ENCODE measurements around the gene TMEM260. TPM values are rescaled to one million over a fixed set of nuclear protein-coding genes. Genes with fewer than 3 reads are reported as not detected.

Gene TMEM260
- total and polyA plus RNA-seq, 12 donors = 9.1 to 26.6 (median 18.2) TPM

DNA sequence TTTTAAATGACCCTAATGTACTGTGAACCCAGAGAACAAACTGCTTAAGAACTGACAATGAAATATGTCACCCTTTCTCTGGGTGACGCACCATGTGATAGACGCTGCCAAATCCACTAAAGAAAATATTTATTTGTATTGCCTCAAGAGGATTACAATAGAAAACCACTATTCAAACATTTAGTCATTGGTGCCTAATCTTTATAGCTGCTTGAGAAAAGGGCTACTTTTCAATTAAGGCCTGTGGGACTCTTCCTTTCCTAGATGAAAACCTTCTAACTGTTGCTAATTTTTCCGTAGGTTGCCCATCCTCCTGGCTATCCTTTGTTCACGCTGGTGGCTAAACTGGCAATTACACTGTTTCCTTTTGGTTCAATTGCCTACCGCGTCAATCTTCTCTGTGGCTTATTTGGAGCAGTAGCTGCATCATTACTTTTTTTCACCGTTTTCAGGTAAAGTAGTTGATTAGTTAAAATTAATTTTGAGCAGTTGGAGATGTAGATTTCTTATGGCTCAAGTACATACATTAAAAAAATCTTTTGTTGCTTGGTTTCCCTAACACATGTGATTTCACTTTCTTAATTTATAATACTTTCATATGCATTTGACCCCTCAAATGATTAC lies 6.0 kb downstream of the TMEM260 start:
- 76 to 93% (median 82%) methylated on average over 7 of the region's 7 CpGs for WGBS, 4 donors
- DNase-seq = no peak
- no peak overlapping the region for H3K27ac ChIP-seq
- TF ChIP-seq, protein P1, sequence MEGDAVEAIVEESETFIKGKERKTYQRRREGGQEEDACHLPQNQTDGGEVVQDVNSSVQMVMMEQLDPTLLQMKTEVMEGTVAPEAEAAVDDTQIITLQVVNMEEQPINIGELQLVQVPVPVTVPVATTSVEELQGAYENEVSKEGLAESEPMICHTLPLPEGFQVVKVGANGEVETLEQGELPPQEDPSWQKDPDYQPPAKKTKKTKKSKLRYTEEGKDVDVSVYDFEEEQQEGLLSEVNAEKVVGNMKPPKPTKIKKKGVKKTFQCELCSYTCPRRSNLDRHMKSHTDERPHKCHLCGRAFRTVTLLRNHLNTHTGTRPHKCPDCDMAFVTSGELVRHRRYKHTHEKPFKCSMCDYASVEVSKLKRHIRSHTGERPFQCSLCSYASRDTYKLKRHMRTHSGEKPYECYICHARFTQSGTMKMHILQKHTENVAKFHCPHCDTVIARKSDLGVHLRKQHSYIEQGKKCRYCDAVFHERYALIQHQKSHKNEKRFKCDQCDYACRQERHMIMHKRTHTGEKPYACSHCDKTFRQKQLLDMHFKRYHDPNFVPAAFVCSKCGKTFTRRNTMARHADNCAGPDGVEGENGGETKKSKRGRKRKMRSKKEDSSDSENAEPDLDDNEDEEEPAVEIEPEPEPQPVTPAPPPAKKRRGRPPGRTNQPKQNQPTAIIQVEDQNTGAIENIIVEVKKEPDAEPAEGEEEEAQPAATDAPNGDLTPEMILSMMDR (IDR thresholded peaks at IDR 0.05) = no peak
- no peak for TF ChIP-seq POLR2A (IDR thresholded peaks at IDR 0.05)
- no peaks in the 10 kb centered on the region for H3K9me3 ChIP-seq (replicated peaks in 1 of 3)
- intact Hi-C loops (cut with DNase I) = no loop called here
- H3K36me3 ChIP-seq (replicated peaks in 1 of 2) = no peaks in the 10 kb centered on the region
- no peak overlapping the region for H3K4me3 ChIP-seq
- H3K4me1 ChIP-seq (replicated peaks in 1 of 2) = peaks cover 6 to 38% of the 10 kb centered on the region in 2 donors
- no peaks in the 10 kb centered on the region for H3K27me3 ChIP-seq

DNA sequence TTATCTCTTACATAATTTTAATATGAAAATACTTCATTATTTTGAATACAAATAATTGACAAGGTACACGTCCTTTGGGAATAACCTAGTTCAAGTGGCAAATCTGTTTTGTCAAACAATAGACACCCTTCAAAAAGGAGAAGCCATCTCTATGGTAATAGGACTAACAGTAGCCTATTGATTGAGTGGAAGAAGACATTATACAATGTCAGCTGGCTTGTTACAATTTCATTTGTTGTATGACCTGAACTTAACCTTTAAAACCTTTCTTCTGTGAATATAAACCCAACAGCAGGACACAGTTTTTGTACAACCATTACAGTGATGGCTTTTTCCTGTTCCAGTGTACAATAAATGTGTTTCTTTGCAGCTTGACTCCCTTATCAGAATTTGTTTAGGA lies 8.1 kb downstream of the TMEM260 start:
- 87 to 96% (median 93%) methylated on average over 1 of the region's 1 CpG for WGBS, 4 donors
- Histone ChIP-seq H3K27me3 (no peaks in the 10 kb centered on the region), H3K36me3 (replicated peaks in 1 of 2) (no peaks in the 10 kb centered on the region), H3K27ac (no peak overlapping the region), H3K4me3 (no peak overlapping the region), H3K9me3 (replicated peaks in 1 of 3) (no peaks in the 10 kb centered on the region), H3K4me1 (replicated peaks in 1 of 2) (peaks cover 0 to 22% of the 10 kb centered on the region in 2 donors)
- DNase-seq = no peak
- TF ChIP-seq, protein P1 (IDR thresholded peaks at IDR 0.05) = no peak
- TF ChIP-seq POLR2A (IDR thresholded peaks at IDR 0.05) = no peak
- intact Hi-C loops (cut with DNase I) = no loop called here

GRCh38 chr14:56590535-56590960 lies 10.9 kb downstream of the TMEM260 start:
- Histone ChIP-seq H3K4me3 (no peak overlapping the region), H3K27ac (no peak overlapping the region), H3K36me3 (replicated peaks in 1 of 2) (no peaks in the 10 kb centered on the region), H3K27me3 (no peaks in the 10 kb centered on the region), H3K9me3 (replicated peaks in 1 of 3) (no peaks in the 10 kb centered on the region), H3K4me1 (replicated peaks in 1 of 2) (peaks cover 0 to 11% of the 10 kb centered on the region in 2 donors)
- DNase-seq = peak in 3 of 7 donors; percentile 4 to 17 (median 17)
- WGBS, 4 donors = 62 to 79% (median 75%) methylated on average over 5 of the region's 5 CpGs
- TF ChIP-seq POLR2A (IDR thresholded peaks at IDR 0.05) = no peak
- TF ChIP-seq, protein P1 (IDR thresholded peaks at IDR 0.05) = no peak
- intact Hi-C loops (cut with DNase I) = no loop called here

- no peaks in the 10 kb centered on the region for H3K36me3 ChIP-seq (replicated peaks in 1 of 2)
- no peak overlapping the region for H3K27ac ChIP-seq
- TF ChIP-seq, protein P1 (IDR thresholded peaks at IDR 0.05) = no peak
- no peak for TF ChIP-seq POLR2A (IDR thresholded peaks at IDR 0.05)
- no peaks in the 10 kb centered on the region for H3K27me3 ChIP-seq
- H3K9me3 ChIP-seq (replicated peaks in 1 of 3) = no peaks in the 10 kb centered on the region
- DNase-seq = no peak
- WGBS, 4 donors = 69 to 91% (median 84%) methylated on average over 5 of the region's 5 CpGs
- no peak overlapping the region for H3K4me3 ChIP-seq
- H3K4me1 ChIP-seq (replicated peaks in 1 of 2) = peaks cover 0 to 11% of the 10 kb centered on the region in 2 donors
- intact Hi-C loops (cut with DNase I) = no loop called here
Measured at GRCh38 chr14:56592746-56593544, 13.3 kb downstream of the TMEM260 start.
